PFSK-1 (cell line): ENCODE results near the gene GGCX.

ENCODE experiments used
- FOXP2 ChIP-seq: optimal IDR thresholded peaks from 2 replicates; pipeline ENCODE3; 2011; ENCODE audit warnings: borderline replicate concordance, control low read depth, inconsistent platforms; ENCODE audit not compliant: insufficient read depth; ENCODE audit errors: extremely low read length, extremely low read depth
- POLR2AphosphoS5 ChIP-seq: IDR thresholded peaks from 2 replicates; pipeline ENCODE4 v1.6.1; 2012; ENCODE audit warnings: low read depth, mild to moderate bottlenecking, control low read depth, low read length, moderate library complexity
- SIN3A ChIP-seq: IDR thresholded peaks from 2 replicates; pipeline ENCODE4 v1.6.1; 2012; ENCODE audit warnings: mild to moderate bottlenecking, low read length, moderate library complexity, borderline replicate concordance; ENCODE audit not compliant: insufficient read depth
- TAF1 ChIP-seq: IDR thresholded peaks from 2 replicates; pipeline ENCODE4 v1.6.1; 2012; ENCODE audit warnings: low read length, control low read depth, borderline replicate concordance; ENCODE audit not compliant: insufficient read depth
- TF ChIP-seq, protein P1 (sequence below), 2 experiments: IDR thresholded peaks; 2 replicates each; pipeline versions ENCODE4 v1.6.1 to v1.8.0; 2011 to 2012; ENCODE audit warnings: low read depth in 2 of 2, low read length in 2 of 2, control low read depth in 1 of 2, inconsistent platforms in 1 of 2, mild to moderate bottlenecking in 1 of 2, moderate library complexity in 1 of 2; ENCODE audit not compliant: insufficient read depth in 1 of 2

Gene GGCX

GRCh38 chr2:85548608-85548900, 12.7 kb downstream of the GGCX start:
- TF ChIP-seq, protein P1, sequence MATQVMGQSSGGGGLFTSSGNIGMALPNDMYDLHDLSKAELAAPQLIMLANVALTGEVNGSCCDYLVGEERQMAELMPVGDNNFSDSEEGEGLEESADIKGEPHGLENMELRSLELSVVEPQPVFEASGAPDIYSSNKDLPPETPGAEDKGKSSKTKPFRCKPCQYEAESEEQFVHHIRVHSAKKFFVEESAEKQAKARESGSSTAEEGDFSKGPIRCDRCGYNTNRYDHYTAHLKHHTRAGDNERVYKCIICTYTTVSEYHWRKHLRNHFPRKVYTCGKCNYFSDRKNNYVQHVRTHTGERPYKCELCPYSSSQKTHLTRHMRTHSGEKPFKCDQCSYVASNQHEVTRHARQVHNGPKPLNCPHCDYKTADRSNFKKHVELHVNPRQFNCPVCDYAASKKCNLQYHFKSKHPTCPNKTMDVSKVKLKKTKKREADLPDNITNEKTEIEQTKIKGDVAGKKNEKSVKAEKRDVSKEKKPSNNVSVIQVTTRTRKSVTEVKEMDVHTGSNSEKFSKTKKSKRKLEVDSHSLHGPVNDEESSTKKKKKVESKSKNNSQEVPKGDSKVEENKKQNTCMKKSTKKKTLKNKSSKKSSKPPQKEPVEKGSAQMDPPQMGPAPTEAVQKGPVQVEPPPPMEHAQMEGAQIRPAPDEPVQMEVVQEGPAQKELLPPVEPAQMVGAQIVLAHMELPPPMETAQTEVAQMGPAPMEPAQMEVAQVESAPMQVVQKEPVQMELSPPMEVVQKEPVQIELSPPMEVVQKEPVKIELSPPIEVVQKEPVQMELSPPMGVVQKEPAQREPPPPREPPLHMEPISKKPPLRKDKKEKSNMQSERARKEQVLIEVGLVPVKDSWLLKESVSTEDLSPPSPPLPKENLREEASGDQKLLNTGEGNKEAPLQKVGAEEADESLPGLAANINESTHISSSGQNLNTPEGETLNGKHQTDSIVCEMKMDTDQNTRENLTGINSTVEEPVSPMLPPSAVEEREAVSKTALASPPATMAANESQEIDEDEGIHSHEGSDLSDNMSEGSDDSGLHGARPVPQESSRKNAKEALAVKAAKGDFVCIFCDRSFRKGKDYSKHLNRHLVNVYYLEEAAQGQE (IDR thresholded peaks at IDR 0.05; ENCODE audit: insufficient read depth in 1 of 2, low read depth in 2 of 2, low read length in 2 of 2) = no peak
- TF ChIP-seq TAF1 (no peak), FOXP2 (no peak), SIN3A (no peak), POLR2AphosphoS5 (no peak)

GRCh38 chr2:85547859-85548607, 13.3 kb downstream of the GGCX start:
- no peak for TF ChIP-seq POLR2AphosphoS5
- TF ChIP-seq, protein P1 (IDR thresholded peaks at IDR 0.05; ENCODE audit: insufficient read depth in 1 of 2, low read depth in 2 of 2, low read length in 2 of 2) = no peak
- TF ChIP-seq SIN3A = no peak
- no peak for TF ChIP-seq TAF1
- no peak for TF ChIP-seq FOXP2

GRCh38 chr2:85547089-85547858, 14.0 kb downstream of the GGCX start:
- TF ChIP-seq POLR2AphosphoS5 (no peak), FOXP2 (no peak), SIN3A (no peak), TAF1 (no peak)
- TF ChIP-seq, protein P1 (IDR thresholded peaks at IDR 0.05; ENCODE audit: insufficient read depth in 1 of 2, low read depth in 2 of 2, low read length in 2 of 2) = no peak

- TF ChIP-seq POLR2AphosphoS5 (no peak), FOXP2 (no peak), SIN3A (no peak), TAF1 (no peak)
- TF ChIP-seq, protein P1 (IDR thresholded peaks at IDR 0.05; ENCODE audit: insufficient read depth in 1 of 2, low read depth in 2 of 2, low read length in 2 of 2) = no peak
Observed at GRCh38 chr2:85545780-85546240, 15.5 kb downstream of the GGCX start.
